ENCODE data around the gene ENSA.
A peak's percentile ranks its signal among the peaks of the same experiment; 100 is the strongest.
"Not testable (repeated sequence)": the region's sequence is repeated elsewhere in the genome, so short reads cannot be mapped to it uniquely, and the experiment has no call there.

Gene ENSA

DNA sequence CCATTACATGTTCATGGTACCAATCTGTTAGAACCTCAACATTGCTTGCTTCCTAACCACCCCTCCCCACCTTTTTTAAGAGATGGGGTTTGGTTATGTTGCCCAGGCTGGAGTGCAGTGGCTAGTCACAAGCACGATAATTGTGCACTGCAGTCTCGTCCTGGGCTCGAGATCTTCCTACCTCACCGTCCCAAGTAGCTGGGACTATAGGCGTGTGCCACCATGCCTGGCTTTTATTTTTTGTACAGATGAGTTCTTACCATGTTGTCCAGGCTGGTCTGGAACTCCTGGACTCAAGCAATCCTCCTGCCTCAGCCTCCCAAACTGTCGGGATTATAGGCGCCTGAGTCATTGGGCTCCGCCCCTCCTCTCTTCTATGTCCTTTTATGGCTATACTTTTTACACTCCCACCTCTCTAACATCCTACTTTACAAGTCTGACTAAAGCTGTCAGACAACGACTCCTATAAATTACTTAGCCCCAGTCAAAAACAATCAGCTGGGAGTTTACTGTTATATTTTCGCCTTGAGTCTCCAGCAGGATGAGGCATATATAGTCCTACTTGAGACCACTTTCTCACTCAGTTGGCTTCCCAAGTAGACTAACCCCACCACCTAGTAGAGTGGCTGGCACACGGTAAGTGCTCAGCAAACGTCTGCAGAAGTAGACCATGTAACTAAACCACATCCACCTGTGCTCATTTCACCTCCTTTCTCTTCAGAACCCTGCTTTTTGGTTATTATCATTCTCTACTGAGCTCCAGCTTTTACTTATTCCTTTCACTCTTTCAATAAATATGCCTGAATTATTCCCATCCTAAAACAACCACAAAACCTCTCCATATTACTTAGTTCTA is 13.8 kb downstream of the ENSA start:
- DNase-seq (ENCODE audit: low read depth): no peak

DNA sequence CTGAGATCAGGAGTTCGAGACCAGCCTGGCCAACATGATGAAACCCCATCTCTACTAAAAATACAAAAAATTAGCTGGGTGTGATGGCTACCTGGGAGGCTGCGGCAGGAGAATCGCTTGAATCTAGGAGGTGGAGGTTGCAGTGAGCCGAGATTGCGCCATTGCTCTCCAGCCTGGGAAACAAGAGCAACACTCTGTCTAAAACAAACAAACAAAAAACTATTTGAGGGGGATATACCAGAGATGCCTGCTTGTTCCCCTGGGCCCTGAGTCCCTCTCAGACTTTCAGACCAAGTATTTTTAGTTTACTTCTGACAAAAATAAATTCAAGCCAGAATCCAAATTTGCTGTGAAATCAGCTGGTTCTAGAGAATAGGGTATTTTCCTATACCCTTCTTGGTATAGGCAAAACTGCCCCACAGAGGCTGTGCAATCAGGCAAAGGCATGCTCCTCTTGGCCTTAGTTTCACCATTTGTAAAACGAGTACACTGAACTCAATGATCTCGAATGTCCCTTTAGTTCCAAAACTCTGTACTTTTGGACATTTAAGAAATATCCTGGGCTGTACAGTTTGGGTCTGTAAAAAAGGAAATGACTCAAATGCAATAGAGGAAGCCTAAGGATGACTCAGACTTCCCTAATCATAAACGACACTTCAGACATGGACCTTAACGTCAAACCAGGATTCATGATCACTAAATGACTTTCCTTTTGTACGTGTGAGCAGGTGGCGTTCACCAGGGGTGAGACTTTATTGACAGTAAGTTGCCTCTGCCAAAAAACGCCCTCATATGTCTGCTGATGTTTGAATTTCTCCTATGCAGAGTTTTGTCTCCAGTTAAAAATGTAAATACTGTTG is 16.1 kb downstream of the ENSA start:
- TF ChIP-seq, protein P1, sequence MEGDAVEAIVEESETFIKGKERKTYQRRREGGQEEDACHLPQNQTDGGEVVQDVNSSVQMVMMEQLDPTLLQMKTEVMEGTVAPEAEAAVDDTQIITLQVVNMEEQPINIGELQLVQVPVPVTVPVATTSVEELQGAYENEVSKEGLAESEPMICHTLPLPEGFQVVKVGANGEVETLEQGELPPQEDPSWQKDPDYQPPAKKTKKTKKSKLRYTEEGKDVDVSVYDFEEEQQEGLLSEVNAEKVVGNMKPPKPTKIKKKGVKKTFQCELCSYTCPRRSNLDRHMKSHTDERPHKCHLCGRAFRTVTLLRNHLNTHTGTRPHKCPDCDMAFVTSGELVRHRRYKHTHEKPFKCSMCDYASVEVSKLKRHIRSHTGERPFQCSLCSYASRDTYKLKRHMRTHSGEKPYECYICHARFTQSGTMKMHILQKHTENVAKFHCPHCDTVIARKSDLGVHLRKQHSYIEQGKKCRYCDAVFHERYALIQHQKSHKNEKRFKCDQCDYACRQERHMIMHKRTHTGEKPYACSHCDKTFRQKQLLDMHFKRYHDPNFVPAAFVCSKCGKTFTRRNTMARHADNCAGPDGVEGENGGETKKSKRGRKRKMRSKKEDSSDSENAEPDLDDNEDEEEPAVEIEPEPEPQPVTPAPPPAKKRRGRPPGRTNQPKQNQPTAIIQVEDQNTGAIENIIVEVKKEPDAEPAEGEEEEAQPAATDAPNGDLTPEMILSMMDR (conservative IDR thresholded peaks at IDR 0.05; ENCODE audit: low read length): no peak
- peak overlapping the region; percentile 31 for H3K4me3 ChIP-seq (ENCODE audit: low read length)
- DNase-seq (ENCODE audit: low read depth): peak; percentile 70

More for the DNA sequence above, 13.8 kb downstream of the ENSA start:
- no peak overlapping the region for H3K4me3 ChIP-seq (ENCODE audit: low read length)
- TF ChIP-seq, protein P1 (conservative IDR thresholded peaks at IDR 0.05; ENCODE audit: low read length): no peak

DNA sequence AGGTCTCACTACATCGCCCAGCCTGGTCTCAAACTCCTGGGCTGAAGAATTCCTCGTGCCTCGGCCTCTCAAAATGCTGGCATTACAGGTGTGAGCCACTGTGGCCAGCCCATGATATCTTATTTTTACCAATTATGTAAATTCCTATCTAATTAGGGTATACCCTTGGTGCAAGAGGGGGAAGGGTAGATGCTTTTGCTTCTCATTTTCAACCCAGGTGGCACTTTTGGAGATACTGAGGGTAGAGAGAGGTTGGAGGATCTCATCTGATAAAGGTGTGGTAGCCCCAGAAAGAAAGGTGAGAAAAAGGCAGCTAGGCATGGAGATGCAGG is 17.4 kb downstream of the ENSA start:
- TF ChIP-seq, protein P1 (conservative IDR thresholded peaks at IDR 0.05; ENCODE audit: low read length): no peak
- no peak overlapping the region for H3K4me3 ChIP-seq (ENCODE audit: low read length)
- no peak for DNase-seq (ENCODE audit: low read depth)

DNA sequence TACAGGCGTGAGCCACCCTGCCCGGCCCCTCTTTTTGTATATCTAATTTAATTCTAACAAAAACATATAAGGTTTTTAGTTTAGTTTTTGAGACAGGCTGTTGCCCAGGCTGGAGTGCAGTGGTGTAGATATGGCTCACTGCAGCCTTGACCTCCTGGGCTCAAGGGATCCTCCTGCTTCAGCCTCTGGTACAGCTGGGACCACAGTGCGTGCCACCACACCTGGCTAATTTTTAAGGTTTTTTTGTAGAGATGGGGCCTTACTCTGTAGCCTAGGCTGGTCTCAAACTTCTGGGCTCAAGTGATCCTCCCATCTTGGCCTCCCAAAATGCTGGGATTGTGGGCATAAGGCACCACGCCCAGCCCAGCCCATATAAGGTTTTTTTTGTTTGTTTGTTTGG is 18.8 kb downstream of the ENSA start:
- TF ChIP-seq, protein P1 (conservative IDR thresholded peaks at IDR 0.05; ENCODE audit: low read length): no peak
- DNase-seq (ENCODE audit: low read depth): no peak
- H3K4me3 ChIP-seq (ENCODE audit: low read length): no peak overlapping the region

DNA sequence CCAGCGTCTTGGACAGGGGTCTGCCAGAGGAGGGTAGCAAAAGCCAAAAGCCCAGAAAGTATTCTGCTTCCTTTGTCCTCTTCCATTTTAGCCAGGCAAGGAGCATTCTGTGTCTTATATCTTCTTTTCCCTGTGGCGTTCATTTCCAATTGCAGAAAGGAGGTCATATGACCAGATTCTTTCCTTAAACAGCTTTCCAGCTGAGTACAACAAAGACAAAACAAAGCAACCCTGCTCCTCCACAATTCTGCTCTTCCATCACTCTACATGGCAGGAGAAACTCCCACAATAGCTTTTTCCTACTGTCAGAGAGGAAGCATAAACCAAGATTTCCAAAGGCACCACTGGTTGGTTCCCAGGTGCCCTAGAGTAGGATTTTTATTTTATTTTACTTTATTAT is 19.7 kb downstream of the ENSA start:
- DNase-seq (ENCODE audit: low read depth): peak; percentile 37
- H3K4me3 ChIP-seq (ENCODE audit: low read length): no peak overlapping the region
- TF ChIP-seq, protein P1 (conservative IDR thresholded peaks at IDR 0.05; ENCODE audit: low read length): no peak

DNA sequence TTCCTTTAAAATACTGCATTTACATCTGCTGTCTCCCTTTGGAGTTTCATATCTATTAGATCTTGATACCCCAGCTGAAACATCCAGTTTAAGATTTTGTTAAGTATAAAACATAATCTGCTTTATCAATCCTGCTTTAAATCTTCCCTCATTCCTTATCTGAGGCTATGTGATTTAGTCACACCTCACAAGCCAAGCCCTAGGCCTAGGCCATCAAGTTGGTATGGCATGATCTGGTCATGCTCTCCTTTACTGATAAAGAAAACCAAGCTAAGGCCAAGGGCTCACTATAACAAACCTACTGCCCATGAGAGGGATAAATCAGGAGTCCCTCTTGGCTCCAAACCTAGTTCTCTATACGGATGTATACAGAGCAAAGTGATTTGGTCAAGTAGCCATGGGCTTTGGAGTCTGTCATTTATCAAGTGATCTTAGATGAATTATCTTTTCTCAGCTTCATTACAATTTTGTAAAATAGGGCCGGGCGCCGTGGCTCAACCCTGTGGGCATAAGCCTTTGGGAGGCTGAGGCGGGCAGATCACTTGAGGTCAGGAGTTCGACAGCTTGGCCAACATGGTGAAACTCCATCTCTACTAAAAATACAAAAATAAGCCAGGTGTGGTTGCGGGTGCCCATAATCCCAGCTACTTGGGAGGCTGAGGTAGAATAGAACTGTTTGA is 22.8 kb downstream of the ENSA start:
- TF ChIP-seq, protein P1 (conservative IDR thresholded peaks at IDR 0.05; ENCODE audit: low read length): no peak
- no peak overlapping the region for H3K4me3 ChIP-seq (ENCODE audit: low read length)
- no peak for DNase-seq (ENCODE audit: low read depth)

DNA sequence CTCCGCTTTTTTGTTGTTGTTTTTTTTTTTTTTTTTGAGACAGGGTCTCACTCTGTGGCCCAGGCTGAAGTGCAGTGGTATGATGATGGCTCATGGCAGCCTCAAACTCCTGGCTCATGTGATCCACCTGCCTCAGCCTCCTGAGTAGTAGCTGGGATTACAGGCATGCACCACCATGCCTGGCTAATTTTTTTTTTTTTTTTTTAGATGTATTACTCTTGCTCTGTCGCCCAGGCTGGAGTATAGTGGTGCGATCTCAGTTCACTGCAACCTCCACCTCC is 24.0 kb downstream of the ENSA start:
- not testable (repeated sequence) for H3K4me3 ChIP-seq (ENCODE audit: low read length); DNase-seq (ENCODE audit: low read depth)

All from AG10803 (cell line).